RPMI8226 (cell line): ENCODE results near the gene ENTR1.

Experiments
- DNase-seq: peaks from one replicate; pipeline ENCODE4 v3.0.0-alpha.2; 2015

The ENTR1 gene

DNA sequence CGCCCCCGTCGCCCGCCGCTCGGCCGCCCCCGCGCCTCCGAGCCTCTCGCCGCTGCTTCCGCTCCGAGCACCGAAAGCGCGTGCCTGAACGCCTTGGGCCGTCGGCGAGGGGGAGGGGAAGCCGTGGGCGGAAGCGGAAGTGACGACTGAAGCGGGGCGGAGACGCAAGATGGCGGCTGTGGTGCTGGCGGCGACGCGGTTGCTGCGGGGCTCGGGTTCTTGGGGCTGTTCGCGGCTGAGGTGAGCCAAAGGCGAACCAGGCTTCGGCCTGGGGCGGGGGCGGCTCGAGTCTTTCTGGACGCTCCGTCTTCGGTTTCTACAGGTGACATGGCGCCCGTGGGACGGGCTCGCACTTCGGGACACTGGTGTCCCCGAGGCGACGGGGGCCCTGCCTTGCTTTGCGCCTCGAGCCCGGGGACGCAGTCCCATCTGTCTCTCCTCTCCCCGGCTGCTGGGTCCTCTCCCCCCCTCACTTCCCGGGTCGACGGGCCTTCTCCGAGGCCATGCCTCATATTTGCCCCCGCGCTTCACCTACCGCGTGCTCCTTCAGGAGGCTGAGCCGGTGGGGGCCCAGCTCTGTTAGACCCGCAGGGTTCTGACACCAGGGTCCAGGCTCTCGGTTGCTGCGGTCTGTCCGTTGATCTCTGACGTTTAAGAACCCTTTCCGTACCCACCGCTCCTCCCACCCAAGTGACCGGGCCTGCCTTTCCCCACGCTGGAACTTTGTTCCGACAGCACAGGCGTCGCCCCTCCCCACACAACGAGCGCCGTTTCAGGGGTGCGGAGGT lies at the start of gene ENTR1, which contains the start of gene PMPCA:
ENTR1 (minus strand) TSS at position 115 of the 788 bp plus-strand sequence. CDS start 217 bp downstream, outside the sequence.
PMPCA (plus strand) TSS at position 159 of the 788 bp plus-strand sequence; CDS start at position 170, 11 bp downstream.
- DNase-seq: peak; percentile 97

GRCh38 chr9:136459425-136459824 lies 49.0 kb upstream of the ENTR1 start:
- no peak for DNase-seq

GRCh38 chr9:136457326-136457725 lies 46.9 kb upstream of the ENTR1 start:
- no peak for DNase-seq

- no peak for DNase-seq
These were observed 45.8 kb upstream of the ENTR1 start for GRCh38 chr9:136456258-136456657.

DNA sequence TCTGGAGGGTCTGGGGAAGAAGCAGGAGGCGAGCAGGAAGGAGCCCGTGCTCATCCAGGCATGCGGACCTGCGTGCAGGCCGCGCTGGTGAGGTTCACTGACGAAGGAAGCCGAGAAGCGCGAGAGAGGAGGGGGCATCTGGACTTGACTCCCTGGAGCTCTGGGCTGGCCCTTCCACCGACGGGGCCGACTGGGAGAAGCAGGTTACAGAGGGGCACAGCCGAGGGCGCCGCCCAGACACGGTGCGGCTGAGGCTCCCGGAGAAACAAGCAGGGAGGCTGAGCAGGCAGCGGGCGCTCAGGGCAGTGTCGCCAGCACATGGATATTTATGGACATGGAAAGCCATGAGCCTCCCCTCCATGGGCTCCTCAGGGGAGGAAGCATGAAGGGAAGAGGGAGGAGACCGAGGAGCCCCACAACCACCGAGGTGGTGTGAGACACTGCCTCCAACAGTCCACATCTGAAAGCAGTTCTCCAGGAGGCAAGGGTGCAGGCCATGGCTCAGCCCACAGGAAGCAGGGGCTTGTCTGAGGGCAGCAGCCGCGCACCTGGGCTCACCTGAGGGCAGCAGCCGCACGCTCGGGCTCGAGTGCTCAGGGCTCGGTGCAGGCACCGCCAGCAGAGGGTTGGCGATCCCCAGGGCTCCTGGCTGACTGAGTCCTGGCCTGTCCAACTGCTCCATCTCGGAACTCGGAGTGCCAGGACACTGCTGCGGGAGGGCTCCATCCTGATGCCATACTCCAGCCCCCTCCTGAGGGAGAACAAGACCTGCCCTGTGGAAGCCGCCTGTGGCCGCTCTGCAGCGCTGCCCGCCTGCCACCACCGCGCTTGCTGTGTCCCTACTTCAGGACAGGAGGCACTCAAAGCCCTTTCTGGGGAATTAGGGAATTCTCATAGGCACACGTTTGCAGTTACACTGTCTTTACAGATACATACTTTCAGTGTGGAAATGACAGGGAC lies 44.9 kb upstream of the ENTR1 start:
- DNase-seq: no peak

- no peak for DNase-seq
These were observed 43.8 kb upstream of the ENTR1 start for GRCh38 chr9:136454026-136454796.

DNA sequence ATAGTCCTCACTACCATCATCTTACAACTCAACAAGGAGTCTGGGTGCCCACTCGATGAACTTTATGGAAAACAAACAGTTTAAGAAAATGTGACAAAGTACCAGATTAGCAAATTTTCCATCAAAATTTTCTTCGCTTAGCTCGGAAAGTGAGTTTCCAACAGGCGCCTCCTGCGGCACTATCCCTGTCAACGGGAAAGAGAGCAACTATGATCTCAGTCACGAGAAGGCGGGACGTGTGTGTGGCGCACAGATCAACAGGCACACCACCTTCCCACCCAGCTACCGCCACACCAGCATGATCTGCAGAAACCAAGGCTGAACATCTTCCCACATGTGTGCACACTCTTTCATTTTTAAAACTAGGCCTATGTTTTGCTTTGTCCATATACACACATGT lies 42.9 kb upstream of the ENTR1 start:
- no peak for DNase-seq

DNA sequence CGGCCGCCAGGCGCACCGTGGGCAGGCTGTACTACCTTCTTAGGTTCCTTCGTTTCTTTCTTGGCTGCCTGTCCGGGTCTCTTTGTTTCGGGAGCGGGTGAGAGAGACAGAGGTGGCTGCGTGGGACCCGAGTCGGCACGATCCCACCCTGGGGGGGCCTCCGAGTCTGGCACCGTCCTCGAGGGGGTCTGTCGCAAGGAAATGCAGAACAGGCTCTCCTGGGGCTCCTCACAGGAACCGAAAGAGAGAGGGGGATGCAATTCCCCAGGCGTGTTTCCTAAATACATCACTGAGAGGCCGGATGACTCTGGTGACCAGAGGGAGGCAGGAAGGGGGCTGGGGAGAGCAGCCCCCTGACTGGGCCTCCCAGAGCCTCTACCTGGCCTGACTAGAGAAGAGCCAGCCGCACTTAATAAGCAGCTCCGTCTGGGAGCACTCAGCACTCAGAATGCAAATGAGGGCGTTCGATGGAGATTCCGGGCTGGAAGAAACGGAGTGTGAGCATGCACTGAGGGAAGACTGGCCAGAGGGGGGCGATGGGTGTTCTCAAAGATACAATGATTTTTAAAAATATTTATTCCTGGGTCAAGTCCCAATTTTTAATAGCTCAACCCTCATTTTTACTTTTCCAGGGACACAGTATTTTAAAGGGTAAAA lies 40.9 kb upstream of the ENTR1 start:
- DNase-seq: no peak

DNA sequence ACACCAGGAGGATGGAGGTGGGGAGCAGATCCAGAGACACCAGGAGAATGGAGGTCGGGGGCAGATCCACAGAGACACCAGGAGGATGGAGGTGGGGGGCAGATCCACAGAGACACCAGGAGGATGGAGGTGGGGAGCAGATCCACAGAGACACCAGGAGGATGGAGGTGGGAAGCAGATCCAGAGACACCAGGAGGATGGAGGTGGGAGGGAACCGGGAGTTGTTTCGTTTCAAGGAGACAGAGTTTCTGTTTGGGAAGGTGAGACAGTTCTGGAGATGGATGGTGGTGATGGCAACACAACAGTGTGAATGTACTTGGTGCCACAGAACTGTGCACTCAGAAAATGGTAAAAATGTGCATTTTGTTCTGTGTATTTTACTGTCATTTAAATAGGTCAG lies 38.2 kb upstream of the ENTR1 start:
- no peak for DNase-seq

DNA sequence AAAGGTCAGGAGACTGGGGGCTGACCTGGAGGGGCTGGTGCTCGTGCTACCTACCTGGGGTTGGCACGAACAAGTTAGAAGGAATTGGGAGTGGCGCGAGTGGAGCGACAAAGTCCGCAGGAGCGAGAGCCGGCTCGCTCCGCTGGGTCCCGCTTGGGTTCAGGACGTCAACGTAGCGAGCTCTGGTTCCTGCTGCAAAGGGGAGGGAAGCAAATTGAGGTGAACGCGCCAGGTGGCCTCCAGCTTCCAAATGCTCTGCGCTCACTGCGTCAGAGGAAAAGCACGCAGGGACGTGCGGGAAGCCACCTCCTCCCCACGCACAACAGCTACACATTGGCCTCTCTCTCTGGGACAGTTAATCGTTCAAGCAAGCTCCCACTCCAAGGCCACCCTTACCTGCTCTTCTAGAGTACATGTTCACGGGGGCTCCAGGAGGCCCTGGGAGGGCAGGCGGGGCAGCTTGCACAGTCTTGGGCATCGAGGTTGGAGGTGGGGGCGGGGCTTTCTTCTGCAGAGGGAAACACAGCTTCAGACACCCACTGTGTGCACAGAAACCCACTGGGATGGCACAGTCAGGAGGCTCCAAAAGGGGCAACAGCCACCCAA lies 36.9 kb upstream of the ENTR1 start:
- no peak for DNase-seq

DNA sequence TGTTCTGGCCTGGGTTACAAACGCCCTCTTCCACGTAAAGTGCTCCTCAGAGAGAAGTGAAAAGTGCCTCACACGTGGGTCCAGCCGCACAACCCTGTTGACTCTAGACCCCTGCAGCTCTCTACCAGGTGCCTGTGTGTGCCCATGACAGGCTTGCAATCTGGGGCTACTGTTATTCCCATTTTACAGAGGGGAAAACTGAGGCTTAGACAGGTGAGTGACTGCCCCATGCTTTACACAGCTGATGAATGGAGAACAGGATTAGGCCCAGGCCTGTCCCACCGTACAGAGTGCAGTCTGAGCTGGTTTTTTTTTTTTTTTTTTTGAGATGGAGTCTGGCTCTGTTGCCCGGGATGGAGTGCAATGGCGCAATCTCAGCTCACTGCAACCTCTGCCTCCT lies 35.4 kb upstream of the ENTR1 start:
- DNase-seq: no peak

DNA sequence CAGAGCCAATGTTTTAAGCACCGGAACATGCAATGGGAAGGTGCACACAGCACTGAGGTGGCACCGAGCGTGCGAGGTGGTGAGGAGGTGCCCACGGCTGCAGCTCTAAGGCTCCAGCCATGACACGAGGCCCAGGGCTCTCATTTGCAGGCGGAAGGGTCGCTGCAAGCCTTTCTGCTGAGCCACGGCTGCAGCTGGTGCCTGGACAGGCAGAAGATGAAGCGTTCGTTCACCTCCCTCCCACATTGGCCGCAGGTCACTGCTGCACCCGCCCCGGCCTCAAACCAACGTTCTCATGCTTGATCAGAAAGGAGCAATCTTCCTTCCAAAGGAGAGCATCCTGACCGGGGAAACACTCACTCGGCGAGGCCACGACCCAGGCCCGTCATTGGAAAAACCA lies 33.7 kb upstream of the ENTR1 start:
- DNase-seq: no peak

DNA sequence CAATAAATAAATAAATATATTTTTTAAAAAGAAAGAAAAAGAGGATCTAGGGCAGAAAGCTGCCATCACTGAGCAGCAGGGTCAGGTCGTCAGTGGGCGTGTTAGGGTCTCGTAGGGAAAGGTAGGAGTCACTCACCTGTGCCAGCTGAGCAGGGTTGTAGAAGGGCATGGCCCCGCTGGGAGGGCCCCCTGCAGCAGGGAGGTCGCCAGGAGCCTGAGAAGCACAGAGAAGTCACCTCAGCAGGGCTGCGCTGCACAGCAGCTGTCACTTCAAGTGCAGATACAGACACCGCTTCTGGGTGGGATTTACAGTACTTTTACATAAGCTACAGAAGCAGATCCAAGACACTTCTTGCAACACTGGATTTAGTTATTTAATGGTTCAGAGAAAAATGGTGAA lies 33.3 kb upstream of the ENTR1 start:
- DNase-seq: no peak

DNA sequence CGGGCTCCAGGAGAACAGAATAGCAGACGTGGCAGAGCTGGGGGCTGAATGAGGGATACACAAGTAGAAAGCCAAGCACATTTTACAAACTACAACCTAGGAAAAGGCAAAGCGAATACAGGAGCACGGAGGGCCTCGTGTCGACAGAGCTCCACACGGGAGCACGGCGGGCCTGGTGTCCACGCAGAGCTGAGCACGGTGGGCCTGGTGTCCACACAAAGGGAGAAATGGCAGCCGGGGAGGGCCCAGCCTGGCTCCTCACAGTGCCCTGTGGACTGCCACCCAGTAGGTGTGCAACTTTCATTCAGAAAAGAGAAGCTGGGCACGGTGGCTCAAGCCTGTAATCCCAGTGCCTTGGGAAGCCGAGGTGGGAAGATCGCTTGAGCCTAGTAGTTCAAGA lies 32.7 kb upstream of the ENTR1 start:
- DNase-seq: no peak

DNA sequence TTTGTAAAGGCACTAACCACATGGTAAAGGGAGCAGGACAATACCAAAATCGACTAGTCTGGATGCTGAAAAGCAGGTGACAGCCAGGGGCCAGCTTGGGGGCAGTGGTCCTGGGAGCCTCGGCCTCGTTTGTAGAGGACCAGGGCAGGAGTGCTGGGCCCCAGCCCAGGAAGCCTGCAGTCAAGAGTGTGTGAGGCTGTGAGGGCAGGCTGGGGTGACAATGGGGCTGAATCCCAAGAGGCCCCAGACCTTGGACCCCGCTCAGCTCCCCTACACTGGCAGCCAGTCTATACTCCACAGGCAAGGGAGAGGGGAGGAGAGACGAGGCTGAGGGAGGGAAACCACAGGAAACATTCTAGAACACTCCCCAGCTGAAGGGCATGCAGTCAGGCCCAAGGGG lies 31.9 kb upstream of the ENTR1 start:
- DNase-seq: no peak

DNA sequence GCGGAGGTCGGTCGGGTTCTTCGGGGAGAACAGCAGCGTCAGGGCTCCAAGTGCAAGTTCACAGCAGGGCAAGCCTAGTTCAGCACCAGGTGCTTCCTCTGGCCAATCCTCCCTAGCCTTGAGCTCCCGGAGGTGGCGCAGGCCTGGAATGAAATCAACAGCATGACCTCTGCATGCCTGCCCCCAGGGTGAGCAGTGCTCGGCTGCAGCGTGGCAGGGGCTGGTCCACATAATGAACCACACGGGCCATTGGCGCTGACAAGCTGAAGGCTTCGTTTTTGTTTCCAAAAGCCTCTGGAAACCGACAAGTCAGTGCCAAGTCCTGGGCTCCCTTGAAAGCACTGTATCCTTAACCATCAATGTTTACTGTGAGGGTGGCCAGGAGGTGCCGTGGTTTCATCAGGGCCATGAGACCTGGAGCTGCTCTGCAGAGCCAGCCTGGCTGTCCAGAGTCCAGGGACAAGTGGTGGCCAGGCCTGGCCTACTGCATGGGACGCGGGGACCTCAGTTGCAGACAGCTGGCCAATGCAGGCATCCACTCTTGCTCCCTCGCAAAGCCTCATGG lies 31.3 kb upstream of the ENTR1 start:
- no peak for DNase-seq

DNA sequence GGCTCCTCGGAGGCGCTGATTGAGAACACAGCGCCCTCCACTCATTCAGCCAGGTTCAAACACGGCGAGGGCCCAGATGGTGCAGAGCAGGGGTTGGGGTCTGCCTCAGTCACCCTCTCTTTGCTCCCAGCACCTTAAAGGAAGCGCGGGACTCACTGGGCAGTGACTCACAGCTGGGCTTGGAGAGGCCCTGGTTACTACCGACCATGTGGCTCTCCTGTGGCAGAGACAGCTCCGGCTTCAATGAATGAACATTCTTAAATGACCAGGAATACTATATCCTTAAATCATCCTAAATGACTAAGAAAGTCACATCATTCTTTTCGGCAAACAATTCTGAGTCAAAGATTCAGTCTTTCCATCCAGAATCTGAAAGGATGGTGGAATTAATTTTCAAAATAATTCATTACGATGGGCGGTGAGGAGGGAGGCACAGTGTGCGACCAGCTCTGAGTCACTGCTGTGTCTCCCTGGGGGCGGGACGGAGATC lies 30.8 kb upstream of the ENTR1 start:
- DNase-seq: no peak

GRCh38 chr9:136439481-136440408 lies 29.3 kb upstream of the ENTR1 start, which contains the start of gene INPP5E:
Gene INPP5E, minus strand, starts transcription at chr9:136439845. Its CDS starts 426 bp downstream, at chr9:136439419.
- DNase-seq: peak; percentile 88

- DNase-seq: peak; percentile 57
These were observed 28.4 kb upstream of the ENTR1 start for GRCh38 chr9:136438548-136439480.
